A673 (cell line): ENCODE measurements around the gene SCGB3A1. TPM values are rescaled to one million over a fixed set of nuclear protein-coding genes. Genes with fewer than 3 reads are reported as not detected.

Experiments
- BruUV-seq: library from RNA; stranded (reverse); fragments of 400-500 nt; replicated peaks from 2 replicates; lab custom pipeline; 2021; lab: Mats Ljungman, UMichigan
- CTCF ChIA-PET: fragments of 300-600 bp; sonication (Branson Sonifier 250); formaldehyde crosslinking; loops from one replicate; lab custom pipeline; 2022; ENCODE audit warnings: antibody characterized with exemption; lab: Charles Lee
- POLR2A ChIA-PET: fragments of 300-600 bp; sonication (Branson Sonifier 250); formaldehyde crosslinking; loops from one replicate; lab custom pipeline; 2022; ENCODE audit warnings: antibody characterized with exemption; ENCODE audit not compliant: low non-redundant PET; lab: Charles Lee
- DNase-seq: peaks from one replicate; pipeline ENCODE4 v3.0.0-alpha.2; 2015; ENCODE audit warnings: low spot score
- H3K27ac ChIP-seq: fragments of 200-600 bp; sonication (generic); 2 replicates; pipeline ENCODE4 v1.5.1; 2016; ENCODE audit warnings: mixed run types, low read depth, mild to moderate bottlenecking, mixed read lengths, antibody characterized with exemption, low read length; ENCODE audit not compliant: poor library complexity, severe bottlenecking
- H3K27me3 ChIP-seq: fragments of 200-600 bp; sonication (generic); replicated peaks from 2 replicates; pipeline ENCODE4 v1.6.1; 2017; ENCODE audit warnings: mixed run types, low read depth, mild to moderate bottlenecking, mixed read lengths, antibody characterized with exemption, low read length; ENCODE audit not compliant: insufficient read depth, poor library complexity
- H3K36me3 ChIP-seq: fragments of 200-600 bp; sonication (generic); 2 replicates; pipeline ENCODE4 v1.6.1; 2016; ENCODE audit warnings: mixed run types, mild to moderate bottlenecking, mixed read lengths, antibody characterized with exemption, low read length; ENCODE audit not compliant: insufficient read depth, poor library complexity, severe bottlenecking
- H3K4me1 ChIP-seq: fragments of 200-600 bp; sonication (generic); 2 replicates; pipeline ENCODE4 v1.6.1; 2017; ENCODE audit warnings: mixed run types, mild to moderate bottlenecking, mixed read lengths, antibody characterized with exemption, low read length; ENCODE audit not compliant: insufficient read depth, poor library complexity, severe bottlenecking
- H3K4me3 ChIP-seq: fragments of 200-600 bp; sonication (generic); 2 replicates; pipeline ENCODE4 v1.5.1; 2016; ENCODE audit warnings: low read depth, mixed run types, mild to moderate bottlenecking, mixed read lengths, low read length; ENCODE audit not compliant: poor library complexity, severe bottlenecking
- H3K9me3 ChIP-seq: fragments of 200-600 bp; sonication (generic); 2 replicates; pipeline ENCODE4 v1.6.1; 2016; ENCODE audit warnings: mixed run types, low read depth, mild to moderate bottlenecking, mixed read lengths, antibody characterized with exemption, low read length; ENCODE audit not compliant: poor library complexity, severe bottlenecking
- EZH2 ChIP-seq: fragments of 200-600 bp; sonication (generic); IDR thresholded peaks from 2 replicates; pipeline ENCODE4 v1.6.1; 2017; ENCODE audit warnings: borderline replicate concordance, low read depth, mild to moderate bottlenecking, mixed read lengths, antibody characterized with exemption, low read length; ENCODE audit not compliant: poor library complexity, severe bottlenecking
- intact Hi-C: fragments of 100-400 bp; cut with micrococcal nuclease; formaldehyde crosslinking; loops from one replicate; pipeline ENCODE4 v1.10.0; 2022; ENCODE audit not compliant: unreplicated experiment
- total RNA-seq: library from RNA; stranded (reverse); gene quantifications from 2 replicates; pipeline ENCODE4 v1.2.3, GENCODE V29; 2021
- TF ChIP-seq, protein P1 (sequence below): fragments of 300-800, 200-600 bp; sonication (generic); conservative IDR thresholded peaks from 2 replicates; pipeline ENCODE4 v1.5.1; 2017; ENCODE audit warnings: low read depth, mild to moderate bottlenecking, antibody characterized with exemption, low read length, moderate library complexity, mixed read lengths

Gene SCGB3A1
- total RNA-seq, 1 experiment from 2014 or later: not detected

DNA sequence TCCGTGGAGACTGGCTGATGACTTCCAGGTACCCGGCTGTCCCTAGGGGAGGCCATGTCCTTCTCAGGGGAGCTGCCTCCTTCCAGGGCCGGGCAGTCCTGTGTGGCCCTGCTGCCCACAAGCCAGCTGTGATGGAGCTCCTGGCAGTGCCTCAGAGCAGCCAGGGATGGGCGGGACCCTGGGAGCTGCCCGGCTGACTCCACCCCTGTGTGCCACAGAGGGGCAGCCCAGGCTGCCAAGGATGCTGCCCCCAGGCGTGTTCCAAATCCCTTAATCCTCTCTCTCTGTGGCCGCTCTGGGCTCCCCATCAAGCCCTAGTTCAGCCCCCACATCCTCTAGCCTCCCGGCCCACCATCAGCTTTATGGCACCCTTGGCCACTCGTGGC, 7.0 kb upstream of the SCGB3A1 start:
- H3K4me3 ChIP-seq: no peak overlapping the region
- H3K4me1 ChIP-seq: no peaks in the 10 kb centered on the region
- no peaks in the 10 kb centered on the region for H3K36me3 ChIP-seq
- no TSS peak for BruUV-seq
- intact Hi-C loops: no loop called here
- no peak for TF ChIP-seq EZH2
- TF ChIP-seq, protein P1, sequence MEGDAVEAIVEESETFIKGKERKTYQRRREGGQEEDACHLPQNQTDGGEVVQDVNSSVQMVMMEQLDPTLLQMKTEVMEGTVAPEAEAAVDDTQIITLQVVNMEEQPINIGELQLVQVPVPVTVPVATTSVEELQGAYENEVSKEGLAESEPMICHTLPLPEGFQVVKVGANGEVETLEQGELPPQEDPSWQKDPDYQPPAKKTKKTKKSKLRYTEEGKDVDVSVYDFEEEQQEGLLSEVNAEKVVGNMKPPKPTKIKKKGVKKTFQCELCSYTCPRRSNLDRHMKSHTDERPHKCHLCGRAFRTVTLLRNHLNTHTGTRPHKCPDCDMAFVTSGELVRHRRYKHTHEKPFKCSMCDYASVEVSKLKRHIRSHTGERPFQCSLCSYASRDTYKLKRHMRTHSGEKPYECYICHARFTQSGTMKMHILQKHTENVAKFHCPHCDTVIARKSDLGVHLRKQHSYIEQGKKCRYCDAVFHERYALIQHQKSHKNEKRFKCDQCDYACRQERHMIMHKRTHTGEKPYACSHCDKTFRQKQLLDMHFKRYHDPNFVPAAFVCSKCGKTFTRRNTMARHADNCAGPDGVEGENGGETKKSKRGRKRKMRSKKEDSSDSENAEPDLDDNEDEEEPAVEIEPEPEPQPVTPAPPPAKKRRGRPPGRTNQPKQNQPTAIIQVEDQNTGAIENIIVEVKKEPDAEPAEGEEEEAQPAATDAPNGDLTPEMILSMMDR: no peak
- no peak for DNase-seq
- no peaks in the 10 kb centered on the region for H3K27me3 ChIP-seq
- CTCF ChIA-PET: no interaction called here
- no peak overlapping the region for H3K27ac ChIP-seq
- POLR2A ChIA-PET: no interaction called here
- no peaks in the 10 kb centered on the region for H3K9me3 ChIP-seq

DNA sequence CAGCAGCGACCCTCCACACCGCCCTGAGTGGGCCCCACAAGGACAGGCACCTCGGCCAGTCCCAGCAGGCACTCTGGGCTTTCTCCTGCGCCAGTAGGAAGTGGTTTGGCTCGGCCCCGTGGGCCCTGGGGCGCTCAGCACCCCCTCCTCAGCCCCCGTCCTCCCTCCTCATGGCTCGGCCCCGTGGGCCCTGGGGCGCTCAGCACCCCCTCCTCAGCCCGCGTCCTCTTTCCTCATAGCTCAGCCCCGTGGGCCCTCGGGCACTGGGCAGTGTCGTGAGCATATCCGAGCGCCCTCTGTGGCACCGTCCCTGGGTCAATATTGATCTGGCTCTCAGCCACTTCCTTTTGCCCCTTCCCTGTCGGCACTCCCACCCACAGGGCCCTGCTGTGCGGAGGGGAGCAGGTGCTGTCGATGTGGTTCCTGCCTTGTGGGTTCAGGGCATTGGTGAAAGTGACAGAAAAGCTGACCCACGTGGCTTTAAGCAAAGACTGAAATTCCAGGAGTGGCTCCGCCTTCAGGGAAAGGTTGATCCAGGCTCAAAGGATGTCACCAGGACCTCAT, 5.5 kb upstream of the SCGB3A1 start:
- no TSS peak for BruUV-seq
- Histone ChIP-seq H3K36me3 (no peaks in the 10 kb centered on the region), H3K4me1 (no peaks in the 10 kb centered on the region), H3K4me3 (no peak overlapping the region), H3K27ac (no peak overlapping the region), H3K27me3 (peaks cover 6% of the 10 kb centered on the region), H3K9me3 (no peaks in the 10 kb centered on the region)
- POLR2A ChIA-PET: no interaction called here
- TF ChIP-seq, protein P1: no peak
- TF ChIP-seq EZH2: no peak
- no peak for DNase-seq
- CTCF ChIA-PET: no interaction called here
- intact Hi-C loops: no loop called here

DNA sequence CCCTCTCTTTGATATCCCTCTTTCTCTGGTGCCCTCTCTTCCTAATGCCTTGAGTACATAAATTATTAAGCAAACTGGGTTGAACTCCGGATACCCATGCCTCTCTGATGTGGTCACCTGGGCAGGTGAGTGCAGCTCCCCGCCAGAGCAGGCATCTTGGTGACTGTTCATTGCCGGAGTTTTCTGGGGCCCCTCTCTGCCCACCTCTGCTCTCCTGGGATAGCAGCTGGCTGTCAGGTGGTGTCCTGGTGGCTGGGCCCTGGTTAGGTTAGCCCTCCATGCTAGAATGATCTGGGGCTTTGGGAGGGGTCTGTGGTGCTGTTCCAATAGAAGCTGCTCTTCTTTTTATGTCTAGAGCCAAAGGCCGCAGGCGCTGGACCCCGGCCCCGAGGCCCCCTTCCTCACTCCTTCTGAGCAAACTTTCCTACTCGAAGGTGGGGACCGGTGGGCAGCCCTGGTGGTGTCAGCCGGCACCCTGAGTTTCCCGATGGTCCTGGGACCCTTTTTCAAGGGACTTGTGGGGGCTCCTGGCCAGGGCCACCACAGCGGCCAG, 4.9 kb upstream of the SCGB3A1 start:
- Histone ChIP-seq H3K4me1 (no peaks in the 10 kb centered on the region), H3K36me3 (no peaks in the 10 kb centered on the region), H3K27ac (no peak overlapping the region), H3K9me3 (no peaks in the 10 kb centered on the region), H3K27me3 (peaks cover 12% of the 10 kb centered on the region), H3K4me3 (no peak overlapping the region)
- no peak for DNase-seq
- intact Hi-C loops: no loop called here
- no TSS peak for BruUV-seq
- TF ChIP-seq, protein P1: no peak
- TF ChIP-seq EZH2: no peak
- POLR2A ChIA-PET: no interaction called here
- CTCF ChIA-PET: no interaction called here
